Hematopoietic multipotent progenitor cell treated with erythropoietin and hydrocortisone succinate and interleukin-3 and kit ligand, for 4 days (in vitro differentiated cells): ENCODE measurements around the gene SIM2.
A peak's percentile ranks its signal among the peaks of the same experiment; 100 is the strongest.

Experiments
- DNase-seq: peaks from one replicate; pipeline ENCODE4 v3.0.0-alpha.2; 2015

Gene SIM2

GRCh38 chr21:36700971-36701755 is 2.2 kb downstream of the SIM2 start:
- peak; percentile 15 for DNase-seq

GRCh38 chr21:36701756-36702621 is 3.1 kb downstream of the SIM2 start:
- DNase-seq: peak; percentile 9

- DNase-seq: peak; percentile 2
Measured at GRCh38 chr21:36702622-36702968, 3.7 kb downstream of the SIM2 start.

GRCh38 chr21:36703123-36703522 is 4.2 kb downstream of the SIM2 start:
- no peak for DNase-seq

- DNase-seq: no peak
Measured at GRCh38 chr21:36703626-36704280, 4.8 kb downstream of the SIM2 start.

- peak; percentile 2 for DNase-seq
Measured at GRCh38 chr21:36704281-36704957, 5.5 kb downstream of the SIM2 start.

- peak; percentile 4 for DNase-seq
Measured at GRCh38 chr21:36704958-36705678, 6.2 kb downstream of the SIM2 start.

- peak; percentile 20 for DNase-seq
Measured at GRCh38 chr21:36705679-36706481, 7.0 kb downstream of the SIM2 start.

- no peak for DNase-seq
Measured at GRCh38 chr21:36706482-36706852, 7.6 kb downstream of the SIM2 start.

GRCh38 chr21:36706951-36707762 is 8.2 kb downstream of the SIM2 start:
- peak; percentile 58 for DNase-seq

GRCh38 chr21:36707763-36708285 is 8.9 kb downstream of the SIM2 start:
- no peak for DNase-seq

GRCh38 chr21:36708286-36709029 is 9.5 kb downstream of the SIM2 start:
- DNase-seq: peak; percentile 3

- peak; percentile 12 for DNase-seq
Measured at GRCh38 chr21:36709030-36709867, 10.3 kb downstream of the SIM2 start.

- DNase-seq: no peak
Measured at GRCh38 chr21:36709868-36710728, 11.2 kb downstream of the SIM2 start.

- peak; percentile 42 for DNase-seq
Measured at GRCh38 chr21:36710729-36711048, 11.8 kb downstream of the SIM2 start.

- DNase-seq: no peak
Measured at GRCh38 chr21:36713746-36714145, 14.8 kb downstream of the SIM2 start.

GRCh38 chr21:36716387-36716786 is 17.5 kb downstream of the SIM2 start:
- DNase-seq: no peak

- no peak for DNase-seq
Measured at GRCh38 chr21:36716836-36717235, 17.9 kb downstream of the SIM2 start.
